Activated T-cell treated with anti-CD3 and anti-CD28 coated beads, Interleukin-2, amount 50 U/mL, for 24 hours (primary cell): ENCODE results near the gene SYNGR3.

Experiments
- DNase-seq: peaks from one replicate; pipeline ENCODE4 v3.0.0-alpha.2; 2020
- H3K27ac Mint-ChIP-seq: 2 replicates; pipeline ENCODE4 v1.8.0; 2020; ENCODE audit warnings: mild to moderate bottlenecking, mixed read lengths
- H3K27me3 Mint-ChIP-seq: 2 replicates; pipeline ENCODE4 v1.8.0; 2020; ENCODE audit warnings: mixed read lengths
- H3K36me3 Mint-ChIP-seq: 2 replicates; pipeline ENCODE4 v1.8.0; 2020; ENCODE audit warnings: low read depth, mixed read lengths
- H3K4me1 Mint-ChIP-seq: 2 replicates; pipeline ENCODE4 v1.8.0; 2020; ENCODE audit warnings: low read depth, mixed read lengths
- H3K4me3 Mint-ChIP-seq: 2 replicates; pipeline ENCODE4 v1.8.0; 2020; ENCODE audit warnings: mild to moderate bottlenecking, moderate library complexity, mixed read lengths
- H3K9me3 Mint-ChIP-seq: 2 replicates; pipeline ENCODE4 v1.8.0; 2020; ENCODE audit warnings: mixed read lengths

SYNGR3 gene

GRCh38 chr16:1991135-1991551 is 1.4 kb downstream of the SYNGR3 start:
- peaks cover 27% of the 10 kb centered on the region for H3K4me1 Mint-ChIP-seq
- H3K27me3 Mint-ChIP-seq = peaks cover 29% of the 10 kb centered on the region
- peak overlapping the region; percentile 63 for H3K4me3 Mint-ChIP-seq
- H3K27ac Mint-ChIP-seq = peak overlapping the region; percentile 76
- peaks cover 18% of the 10 kb centered on the region for H3K36me3 Mint-ChIP-seq
- peak; percentile 65 for DNase-seq
- H3K9me3 Mint-ChIP-seq = peaks cover 2% of the 10 kb centered on the region

DNA sequence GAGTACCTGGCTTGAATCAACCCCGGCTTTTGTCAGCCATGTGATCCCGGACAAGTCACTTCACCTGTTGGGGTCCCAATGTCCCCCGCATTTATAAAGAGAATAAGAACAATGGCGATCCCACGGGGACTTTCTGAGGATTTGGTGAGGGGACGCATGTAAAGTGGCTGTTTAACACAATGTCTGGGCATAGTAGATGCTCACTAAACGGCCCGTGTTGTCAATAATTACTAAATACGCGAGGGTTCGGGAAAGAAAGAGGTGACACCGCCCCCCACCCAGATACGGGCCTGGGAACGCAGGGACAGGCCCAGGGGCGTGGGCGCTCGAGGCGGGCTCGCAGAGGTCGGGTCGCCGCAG is 1.8 kb downstream of the SYNGR3 start:
- Mint-ChIP-seq H3K27ac (peak overlapping the region; percentile 76), H3K4me1 (peaks cover 30% of the 10 kb centered on the region), H3K9me3 (peaks cover 2% of the 10 kb centered on the region), H3K27me3 (peaks cover 29% of the 10 kb centered on the region), H3K36me3 (peaks cover 18% of the 10 kb centered on the region), H3K4me3 (peak overlapping the region; percentile 63)
- DNase-seq = no peak

DNA sequence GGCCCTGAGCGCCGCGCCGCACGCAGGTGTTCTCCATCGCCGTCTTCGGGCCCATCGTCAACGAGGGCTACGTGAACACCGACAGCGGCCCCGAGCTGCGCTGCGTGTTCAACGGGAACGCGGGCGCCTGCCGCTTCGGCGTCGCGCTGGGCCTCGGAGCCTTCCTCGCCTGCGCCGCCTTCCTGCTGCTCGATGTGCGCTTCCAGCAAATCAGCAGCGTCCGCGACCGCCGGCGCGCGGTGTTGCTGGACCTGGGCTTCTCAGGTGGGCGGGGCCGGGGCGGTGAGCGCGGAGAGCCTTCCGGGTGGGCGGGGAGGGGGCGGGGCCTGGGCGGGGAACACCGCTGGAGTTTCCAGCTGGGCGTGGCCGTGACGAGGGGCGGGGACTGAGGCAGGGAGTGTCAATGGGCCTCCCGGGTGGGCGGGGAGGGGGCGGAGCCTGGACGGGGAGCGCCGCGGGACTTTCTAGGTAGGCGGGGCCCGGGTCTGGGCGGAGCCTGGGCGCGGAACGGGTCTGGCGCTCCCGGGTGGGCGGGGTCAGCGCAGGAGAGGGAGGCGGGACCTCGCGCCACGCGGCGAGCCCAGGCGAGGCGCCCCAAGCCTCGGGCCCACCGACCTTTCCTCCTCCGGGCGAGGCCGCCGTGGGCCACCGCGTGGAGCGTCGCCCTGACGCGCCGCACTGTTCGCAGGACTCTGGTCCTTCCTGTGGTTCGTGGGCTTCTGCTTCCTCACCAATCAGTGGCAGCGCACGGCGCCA is 2.4 kb downstream of the SYNGR3 start:
- Mint-ChIP-seq H3K4me1 (peaks cover 33% of the 10 kb centered on the region), H3K27me3 (peaks cover 29% of the 10 kb centered on the region), H3K27ac (peak overlapping the region; percentile 22), H3K9me3 (peaks cover 2% of the 10 kb centered on the region), H3K4me3 (peak overlapping the region; percentile 33), H3K36me3 (peaks cover 18% of the 10 kb centered on the region)
- peak; percentile 98 for DNase-seq

DNA sequence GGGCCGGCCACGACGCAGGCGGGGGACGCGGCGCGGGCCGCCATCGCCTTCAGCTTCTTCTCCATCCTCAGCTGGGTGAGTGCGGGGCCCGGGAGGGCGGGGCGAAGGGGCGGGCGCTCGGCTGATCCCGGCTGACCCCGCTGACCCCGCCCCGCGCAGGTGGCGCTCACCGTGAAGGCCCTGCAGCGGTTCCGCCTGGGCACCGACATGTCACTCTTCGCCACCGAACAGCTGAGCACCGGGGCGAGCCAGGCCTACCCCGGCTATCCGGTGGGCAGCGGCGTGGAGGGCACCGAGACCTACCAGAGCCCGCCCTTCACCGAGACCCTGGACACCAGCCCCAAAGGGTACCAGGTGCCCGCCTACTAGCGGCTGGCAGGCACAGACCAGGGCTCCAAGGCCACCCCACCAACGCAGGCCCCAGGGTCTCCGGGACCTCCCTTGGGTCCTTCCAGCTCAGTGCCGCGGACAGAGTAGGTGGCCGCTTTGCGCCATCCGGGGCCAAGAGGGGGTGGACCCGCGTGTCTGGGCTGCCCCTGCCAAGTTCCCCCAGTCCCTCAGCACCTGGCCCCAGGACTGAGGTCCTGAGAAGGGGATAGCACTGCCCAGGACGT is 3.0 kb downstream of the SYNGR3 start:
- peaks cover 36% of the 10 kb centered on the region for H3K4me1 Mint-ChIP-seq
- DNase-seq = no peak
- H3K4me3 Mint-ChIP-seq = no peak overlapping the region
- peaks cover 25% of the 10 kb centered on the region for H3K36me3 Mint-ChIP-seq
- H3K27ac Mint-ChIP-seq = no peak overlapping the region
- peaks cover 28% of the 10 kb centered on the region for H3K27me3 Mint-ChIP-seq
- peaks cover 2% of the 10 kb centered on the region for H3K9me3 Mint-ChIP-seq

DNA sequence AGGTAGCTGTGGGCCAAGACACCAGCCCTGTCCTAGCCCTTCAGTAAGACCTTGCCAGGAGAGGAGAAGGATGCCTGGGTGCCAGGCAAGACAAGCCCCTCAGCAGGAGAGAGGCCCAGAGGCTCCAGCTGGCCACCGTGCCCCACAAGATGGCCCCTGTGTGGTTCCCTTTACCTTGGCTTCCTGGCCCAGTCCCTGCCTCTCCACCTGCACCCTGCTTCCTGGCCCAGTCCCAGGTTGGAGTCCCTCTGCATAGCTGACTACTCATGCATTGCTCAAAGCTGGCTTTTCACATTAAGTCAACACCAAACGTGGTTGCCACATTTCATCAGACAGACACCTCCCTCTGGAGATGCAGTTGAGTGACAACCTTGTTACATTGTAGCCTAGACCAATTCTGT is 4.0 kb downstream of the SYNGR3 start:
- H3K27me3 Mint-ChIP-seq = peaks cover 21% of the 10 kb centered on the region
- peaks cover 34% of the 10 kb centered on the region for H3K36me3 Mint-ChIP-seq
- no peak overlapping the region for H3K4me3 Mint-ChIP-seq
- peaks cover 2% of the 10 kb centered on the region for H3K9me3 Mint-ChIP-seq
- DNase-seq = no peak
- peaks cover 37% of the 10 kb centered on the region for H3K4me1 Mint-ChIP-seq
- H3K27ac Mint-ChIP-seq = peak overlapping the region; percentile 51

- Mint-ChIP-seq H3K9me3 (peaks cover 2% of the 10 kb centered on the region), H3K4me1 (peaks cover 21% of the 10 kb centered on the region), H3K4me3 (no peak overlapping the region), H3K36me3 (peaks cover 70% of the 10 kb centered on the region), H3K27ac (peak overlapping the region; percentile 63), H3K27me3 (no peaks in the 10 kb centered on the region)
- DNase-seq = no peak
Observed at GRCh38 chr16:1997494-1998359, 8.0 kb downstream of the SYNGR3 start.

- H3K27ac Mint-ChIP-seq = peak overlapping the region; percentile 63
- H3K36me3 Mint-ChIP-seq = peaks cover 74% of the 10 kb centered on the region
- no peak for DNase-seq
Observed at GRCh38 chr16:1998360-1998835, 8.6 kb downstream of the SYNGR3 start.

GRCh38 chr16:1998852-1999801 is 9.4 kb downstream of the SYNGR3 start:
- Mint-ChIP-seq H3K9me3 (no peaks in the 10 kb centered on the region), H3K27ac (no peak overlapping the region), H3K4me1 (peaks cover 15% of the 10 kb centered on the region), H3K36me3 (peaks cover 76% of the 10 kb centered on the region), H3K4me3 (no peak overlapping the region), H3K27me3 (no peaks in the 10 kb centered on the region)
- DNase-seq = no peak

More at GRCh38 chr16:1998360-1998835, 8.6 kb downstream of the SYNGR3 start:
- H3K27me3 Mint-ChIP-seq = no peaks in the 10 kb centered on the region
- peaks cover under 1% of the 10 kb centered on the region for H3K9me3 Mint-ChIP-seq
- no peak overlapping the region for H3K4me3 Mint-ChIP-seq
- peaks cover 19% of the 10 kb centered on the region for H3K4me1 Mint-ChIP-seq

DNA sequence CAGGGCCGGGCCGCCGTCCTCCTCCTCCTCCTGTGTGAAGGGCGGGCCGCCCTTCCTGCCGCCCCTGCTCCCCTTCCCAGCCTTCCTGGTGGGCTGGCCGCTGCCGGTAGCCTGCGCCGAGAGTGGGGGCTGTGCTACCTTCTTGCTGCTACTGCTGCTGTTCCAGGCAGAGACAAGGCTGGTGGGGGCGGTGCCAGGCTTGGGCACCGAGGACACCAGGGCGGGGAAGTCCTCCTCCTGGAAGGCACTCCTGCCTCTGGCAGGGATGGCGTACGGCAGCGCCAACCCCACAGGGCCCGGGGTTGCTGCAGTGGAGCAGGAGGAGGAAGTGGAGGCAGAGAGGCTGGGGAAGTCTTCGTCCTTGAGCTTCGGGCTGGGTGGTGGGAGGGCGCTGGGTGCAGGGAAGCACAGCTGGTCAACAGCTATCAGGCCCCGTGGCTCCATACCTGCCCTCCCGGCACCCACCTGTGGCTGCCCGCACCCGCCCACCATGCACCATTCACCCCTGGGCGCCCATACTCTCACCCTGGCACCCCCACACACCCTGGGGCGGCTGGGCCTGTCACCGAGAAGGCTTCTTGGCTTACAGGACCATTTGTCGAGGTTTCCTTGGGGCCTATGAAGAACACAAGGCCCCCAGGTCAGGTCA is 10.2 kb downstream of the SYNGR3 start:
- no peak for DNase-seq
- no peaks in the 10 kb centered on the region for H3K27me3 Mint-ChIP-seq
- H3K9me3 Mint-ChIP-seq = no peaks in the 10 kb centered on the region
- H3K4me1 Mint-ChIP-seq = peaks cover 22% of the 10 kb centered on the region
- no peak overlapping the region for H3K27ac Mint-ChIP-seq
- H3K4me3 Mint-ChIP-seq = no peak overlapping the region
- H3K36me3 Mint-ChIP-seq = peaks cover 83% of the 10 kb centered on the region

DNA sequence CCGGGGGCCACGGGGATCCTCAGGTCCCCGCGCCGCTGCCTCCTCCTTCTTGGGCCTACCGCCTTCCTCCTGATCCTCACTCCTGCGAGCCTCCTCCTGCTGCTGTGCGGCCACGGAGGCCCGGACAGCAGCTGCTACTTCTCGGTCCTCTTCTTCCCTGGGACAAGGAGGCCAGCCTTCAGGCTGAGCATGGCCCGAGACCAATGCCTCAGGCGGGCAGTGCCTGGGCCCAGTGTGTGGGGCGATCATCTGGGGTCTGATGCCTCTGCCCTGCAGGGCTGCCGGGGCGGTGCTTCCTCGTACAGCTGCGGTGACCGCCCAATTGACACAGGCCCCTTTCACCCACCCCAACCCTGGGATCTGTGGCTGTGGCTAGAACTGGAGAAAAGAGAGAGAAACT is 11.3 kb downstream of the SYNGR3 start:
- no peaks in the 10 kb centered on the region for H3K9me3 Mint-ChIP-seq
- no peak for DNase-seq
- peaks cover 86% of the 10 kb centered on the region for H3K36me3 Mint-ChIP-seq
- no peaks in the 10 kb centered on the region for H3K27me3 Mint-ChIP-seq
- no peak overlapping the region for H3K27ac Mint-ChIP-seq
- H3K4me3 Mint-ChIP-seq = no peak overlapping the region
- peaks cover 31% of the 10 kb centered on the region for H3K4me1 Mint-ChIP-seq

DNA sequence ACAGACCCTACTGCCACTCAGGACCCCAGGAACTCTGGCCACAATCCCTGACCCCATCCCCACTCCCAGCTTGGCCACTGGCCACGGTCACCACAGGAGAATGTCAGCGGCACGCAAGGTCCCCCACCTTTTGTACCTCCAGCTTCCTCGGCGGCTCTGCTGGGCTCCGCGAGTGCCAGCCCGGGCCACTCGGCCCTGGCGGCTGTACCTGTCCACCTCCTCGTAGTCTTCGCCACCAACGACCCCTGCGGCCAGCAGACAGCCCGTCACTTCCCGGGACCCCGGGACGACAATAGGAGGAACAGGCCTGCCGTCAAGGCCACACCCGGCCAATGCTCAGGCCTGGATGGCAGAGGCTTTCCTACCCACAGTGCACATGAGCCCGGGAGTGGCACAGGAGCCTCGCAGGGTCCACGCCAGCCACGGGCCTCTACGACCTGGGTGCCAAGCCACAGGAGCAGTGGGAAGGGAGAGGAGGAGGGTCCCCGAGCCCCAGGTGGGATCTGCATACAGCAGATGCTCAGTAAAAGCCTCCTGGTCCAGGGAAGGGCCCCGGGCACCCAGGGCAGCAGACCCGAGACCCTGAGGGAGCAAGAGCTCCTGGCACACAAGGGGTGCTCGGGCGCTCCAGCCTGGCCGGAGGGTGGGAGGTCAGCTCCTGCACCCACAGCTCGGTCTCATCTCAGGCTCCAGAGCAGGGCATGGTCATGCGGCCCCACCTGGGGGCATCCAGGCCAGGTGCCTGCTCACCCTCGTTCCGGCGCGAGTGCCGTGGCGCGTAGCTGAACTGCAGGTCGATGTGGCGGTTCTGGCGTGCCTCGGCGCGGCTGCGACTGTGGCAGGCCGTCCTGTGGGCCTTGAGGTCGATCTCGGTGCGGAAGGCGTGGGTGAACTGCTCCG is 11.9 kb downstream of the SYNGR3 start:
- H3K4me1 Mint-ChIP-seq = peaks cover 31% of the 10 kb centered on the region
- peak overlapping the region; percentile 47 for H3K27ac Mint-ChIP-seq
- H3K27me3 Mint-ChIP-seq = no peaks in the 10 kb centered on the region
- no peak for DNase-seq
- H3K9me3 Mint-ChIP-seq = no peaks in the 10 kb centered on the region
- peaks cover 86% of the 10 kb centered on the region for H3K36me3 Mint-ChIP-seq
- H3K4me3 Mint-ChIP-seq = no peak overlapping the region

- H3K27ac Mint-ChIP-seq = peak overlapping the region; percentile 50
- H3K36me3 Mint-ChIP-seq = peaks cover 86% of the 10 kb centered on the region
- no peak for DNase-seq
- H3K9me3 Mint-ChIP-seq = no peaks in the 10 kb centered on the region
- H3K4me1 Mint-ChIP-seq = peaks cover 36% of the 10 kb centered on the region
- H3K4me3 Mint-ChIP-seq = no peak overlapping the region
- no peaks in the 10 kb centered on the region for H3K27me3 Mint-ChIP-seq
Observed at GRCh38 chr16:2002406-2003230, 12.8 kb downstream of the SYNGR3 start.
